ENCODE measurements around the gene MICAL3.

- TF ChIP-seq EZH2 (IDR thresholded peaks at IDR 0.05; ENCODE audit: insufficient read depth, poor library complexity, severe bottlenecking): no peak
- no peak for TF ChIP-seq EZH2phosphoT487 (IDR thresholded peaks at IDR 0.05; ENCODE audit: insufficient read depth, low read depth)
These were observed 78.3 kb downstream of the MICAL3 start for GRCh38 chr22:17945888-17946648.

Measured in GM23248 (cell line).